Chondrocyte (in vitro differentiated cells): ENCODE measurements around the gene CPHXL. TPM values are rescaled to one million over a fixed set of nuclear protein-coding genes. Genes with fewer than 3 reads are reported as not detected.

ENCODE experiments used
- DNase-seq: peaks from one replicate; pipeline ENCODE4 v3.0.0; 2021; ENCODE audit warnings: mixed read lengths, low spot score
- H3K27ac Mint-ChIP-seq: one replicate; pipeline ENCODE4 v1.8.0; 2021; ENCODE audit warnings: mild to moderate bottlenecking, moderate library complexity, mixed read lengths; ENCODE audit not compliant: unreplicated experiment
- H3K27me3 Mint-ChIP-seq: 2 replicates; pipeline ENCODE4 v1.8.0; 2021; ENCODE audit warnings: low read depth, mixed read lengths
- H3K36me3 Mint-ChIP-seq: 2 replicates; pipeline ENCODE4 v1.8.0; 2021; ENCODE audit warnings: low read depth, mixed read lengths
- H3K4me1 Mint-ChIP-seq: 2 replicates; pipeline ENCODE4 v1.8.0; 2021; ENCODE audit warnings: low read depth, mild to moderate bottlenecking, mixed read lengths
- H3K4me3 Mint-ChIP-seq: one replicate; pipeline ENCODE4 v1.8.0; 2021; ENCODE audit warnings: mild to moderate bottlenecking, moderate library complexity, mixed read lengths; ENCODE audit not compliant: unreplicated experiment
- H3K9me3 Mint-ChIP-seq: 2 replicates; pipeline ENCODE4 v1.8.0; 2021; ENCODE audit warnings: low read depth, mixed read lengths
- total RNA-seq: library from RNA; stranded (reverse); gene quantifications from 3 replicates; pipeline ENCODE4 v1.2.1, GENCODE V29; 2021
- TF ChIP-seq, protein P1 (sequence below): fragments of 200-600 bp; sonication (generic); IDR thresholded peaks from 2 replicates; pipeline ENCODE4 v1.5.0; 2021; ENCODE audit warnings: antibody characterized with exemption, mild to moderate bottlenecking, moderate library complexity

Gene CPHXL
- total RNA-seq, 1 donor from 2014 or later: not detected

DNA sequence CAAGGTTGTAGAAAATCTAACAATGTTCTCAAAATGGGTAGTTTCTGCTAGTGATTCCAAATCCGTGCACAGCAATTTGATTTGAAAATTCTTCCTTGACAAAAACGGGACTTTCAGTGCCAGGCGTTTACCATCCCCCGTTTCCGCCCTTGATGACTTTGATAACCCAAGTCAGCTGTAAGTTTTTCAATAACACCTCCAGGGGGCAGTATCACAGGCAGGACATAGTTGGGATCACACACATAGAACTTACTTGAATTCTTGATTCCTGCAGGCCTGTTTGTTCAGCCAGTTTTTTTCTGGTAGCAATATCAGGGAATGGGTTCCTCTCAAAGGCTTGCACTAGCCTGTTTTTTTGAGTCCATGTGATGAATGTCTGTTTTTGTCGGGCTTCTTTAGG, 30.6 kb downstream of the CPHXL start:
- TF ChIP-seq, protein P1, sequence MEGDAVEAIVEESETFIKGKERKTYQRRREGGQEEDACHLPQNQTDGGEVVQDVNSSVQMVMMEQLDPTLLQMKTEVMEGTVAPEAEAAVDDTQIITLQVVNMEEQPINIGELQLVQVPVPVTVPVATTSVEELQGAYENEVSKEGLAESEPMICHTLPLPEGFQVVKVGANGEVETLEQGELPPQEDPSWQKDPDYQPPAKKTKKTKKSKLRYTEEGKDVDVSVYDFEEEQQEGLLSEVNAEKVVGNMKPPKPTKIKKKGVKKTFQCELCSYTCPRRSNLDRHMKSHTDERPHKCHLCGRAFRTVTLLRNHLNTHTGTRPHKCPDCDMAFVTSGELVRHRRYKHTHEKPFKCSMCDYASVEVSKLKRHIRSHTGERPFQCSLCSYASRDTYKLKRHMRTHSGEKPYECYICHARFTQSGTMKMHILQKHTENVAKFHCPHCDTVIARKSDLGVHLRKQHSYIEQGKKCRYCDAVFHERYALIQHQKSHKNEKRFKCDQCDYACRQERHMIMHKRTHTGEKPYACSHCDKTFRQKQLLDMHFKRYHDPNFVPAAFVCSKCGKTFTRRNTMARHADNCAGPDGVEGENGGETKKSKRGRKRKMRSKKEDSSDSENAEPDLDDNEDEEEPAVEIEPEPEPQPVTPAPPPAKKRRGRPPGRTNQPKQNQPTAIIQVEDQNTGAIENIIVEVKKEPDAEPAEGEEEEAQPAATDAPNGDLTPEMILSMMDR: peak; percentile 32
- H3K4me1 Mint-ChIP-seq: no peaks in the 10 kb centered on the region

DNA sequence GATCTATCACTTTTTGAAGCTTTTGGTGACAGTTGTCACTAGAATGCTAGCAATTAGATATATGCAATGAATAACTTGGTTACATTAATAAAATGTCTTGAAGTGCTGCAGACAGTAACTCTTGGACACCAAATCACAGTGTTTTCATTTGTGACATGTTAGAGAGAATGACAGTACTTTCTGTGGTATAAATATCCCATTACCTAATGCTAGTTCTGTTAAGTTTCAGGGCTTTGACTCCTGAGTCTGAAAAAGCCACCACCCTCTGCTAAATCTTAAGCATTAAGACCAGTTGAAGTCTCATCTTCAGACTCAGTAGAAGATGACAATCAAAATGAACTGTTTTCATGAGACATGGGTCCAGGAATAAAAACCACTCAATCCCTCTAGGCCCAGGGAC, 38.9 kb downstream of the CPHXL start:
- no peaks in the 10 kb centered on the region for H3K36me3 Mint-ChIP-seq
- H3K4me1 Mint-ChIP-seq: no peaks in the 10 kb centered on the region
- no peak for DNase-seq
- H3K4me3 Mint-ChIP-seq: no peak overlapping the region
- H3K27ac Mint-ChIP-seq: no peak overlapping the region
- no peaks in the 10 kb centered on the region for H3K27me3 Mint-ChIP-seq
- TF ChIP-seq, protein P1: no peak
- H3K9me3 Mint-ChIP-seq: peaks cover 10% of the 10 kb centered on the region

More for the DNA sequence above, 30.6 kb downstream of the CPHXL start:
- Mint-ChIP-seq H3K27me3 (no peaks in the 10 kb centered on the region), H3K9me3 (no peaks in the 10 kb centered on the region), H3K27ac (no peak overlapping the region), H3K4me3 (no peak overlapping the region), H3K36me3 (no peaks in the 10 kb centered on the region)
- no peak for DNase-seq

DNA sequence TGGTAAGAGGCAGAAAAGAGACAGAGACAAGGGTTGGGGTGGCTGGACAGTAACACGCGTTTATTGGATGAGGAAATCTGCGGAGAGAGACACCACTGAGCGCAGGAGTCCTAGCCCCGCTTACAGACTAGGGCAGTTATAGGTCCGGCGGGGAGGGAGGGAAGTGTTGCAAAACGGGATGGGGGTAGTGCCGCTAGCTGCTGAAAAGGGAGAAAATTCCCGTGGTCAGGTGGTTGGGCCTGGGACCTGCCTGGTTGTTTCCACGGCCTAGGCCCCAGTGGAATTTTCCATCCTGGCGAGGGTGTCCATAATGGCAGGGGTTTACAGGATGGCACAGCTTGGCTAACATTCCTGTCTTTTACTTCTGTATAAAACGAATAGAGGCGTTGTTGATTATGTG, 44.0 kb downstream of the CPHXL start:
- Mint-ChIP-seq H3K27me3 (no peaks in the 10 kb centered on the region), H3K36me3 (no peaks in the 10 kb centered on the region), H3K4me3 (no peak overlapping the region), H3K9me3 (peaks cover 10% of the 10 kb centered on the region), H3K27ac (no peak overlapping the region), H3K4me1 (no peaks in the 10 kb centered on the region)
- TF ChIP-seq, protein P1: no peak
- DNase-seq: no peak

DNA sequence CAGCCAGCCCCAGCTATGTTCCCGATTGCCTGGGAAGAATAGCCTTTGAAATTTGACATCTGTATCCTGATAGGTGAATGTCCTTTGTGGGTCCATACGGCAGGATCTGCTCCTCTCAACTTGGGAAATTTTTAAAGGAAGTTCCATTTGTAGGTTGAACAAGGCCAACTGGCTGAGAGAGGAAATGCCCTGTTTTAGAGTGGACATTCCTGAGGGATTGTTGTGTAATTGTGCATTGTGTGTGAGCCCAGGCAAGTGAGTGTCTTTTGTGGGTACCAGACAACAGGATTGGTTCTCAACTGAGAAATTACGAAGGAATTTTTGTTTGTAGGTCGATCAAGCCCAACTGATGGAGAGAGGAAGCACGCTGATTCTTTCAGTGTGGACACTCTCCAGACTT, 46.9 kb downstream of the CPHXL start:
- Mint-ChIP-seq H3K27ac (no peak overlapping the region), H3K36me3 (no peaks in the 10 kb centered on the region), H3K9me3 (peaks cover 8% of the 10 kb centered on the region), H3K4me3 (no peak overlapping the region), H3K4me1 (no peaks in the 10 kb centered on the region), H3K27me3 (no peaks in the 10 kb centered on the region)
- TF ChIP-seq, protein P1: no peak
- DNase-seq: no peak

DNA sequence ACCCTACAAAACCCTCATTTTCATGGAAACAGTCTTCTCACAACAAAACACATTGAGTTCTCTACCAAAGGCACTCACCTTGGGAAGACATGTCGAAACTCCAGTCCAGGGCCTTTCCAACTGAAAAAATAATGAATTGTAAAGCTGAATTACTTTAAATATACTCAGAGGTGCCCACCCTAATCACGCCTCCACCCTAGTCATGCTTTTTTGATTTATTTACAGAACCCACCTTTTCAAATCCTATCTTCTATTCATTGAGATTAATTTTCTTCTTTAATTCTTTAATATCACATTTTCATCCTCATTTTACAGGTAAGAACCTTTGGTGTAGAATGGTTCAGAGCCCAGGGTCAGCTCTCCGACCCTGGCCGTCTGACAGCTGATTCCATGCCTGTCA, 49.4 kb downstream of the CPHXL start, which contains the start of gene CPHXL2:
TSS of gene CPHXL2 (minus strand) at position 101 of the 400 bp plus-strand sequence. CDS start at position 91, 10 bp downstream.
- Mint-ChIP-seq H3K4me1 (no peaks in the 10 kb centered on the region), H3K27me3 (no peaks in the 10 kb centered on the region), H3K4me3 (no peak within 1 kb of the TSS), H3K9me3 (no peaks in the 10 kb centered on the region), H3K27ac (no peak within 1 kb of the TSS), H3K36me3 (no peaks in the 10 kb centered on the region)
- no peak for DNase-seq
- TF ChIP-seq, protein P1: no peak
